T-helper 2 cell treated with Interferon-gamma antibody and Interleukin-4, amounts not matched to agents 5 μg/mL and 100 μg/mL, for 36 hours (primary cell): ENCODE measurements around the gene INVS.
"Not testable (repeated sequence)": the region's sequence is repeated elsewhere in the genome, so short reads cannot be mapped to it uniquely, and the experiment has no call there.

ENCODE experiments used
- DNase-seq: peaks from one replicate; pipeline ENCODE4 v3.0.0; 2021; ENCODE audit warnings: low spot score
- H3K27ac Mint-ChIP-seq: one replicate; pipeline ENCODE4 v1.8.0; 2021; ENCODE audit warnings: mild to moderate bottlenecking, mixed read lengths
- H3K27me3 Mint-ChIP-seq: one replicate; pipeline ENCODE4 v1.8.0; 2021; ENCODE audit warnings: low read depth, mixed read lengths
- H3K36me3 Mint-ChIP-seq: one replicate; pipeline ENCODE4 v1.8.0; 2021; ENCODE audit warnings: low read depth, mixed read lengths
- H3K4me1 Mint-ChIP-seq: one replicate; pipeline ENCODE4 v1.8.0; 2021; ENCODE audit warnings: low read depth, mixed read lengths
- H3K4me3 Mint-ChIP-seq: one replicate; pipeline ENCODE4 v1.8.0; 2022; ENCODE audit warnings: mild to moderate bottlenecking, moderate library complexity, mixed read lengths
- H3K9me3 Mint-ChIP-seq: one replicate; pipeline ENCODE4 v1.8.0; 2021; ENCODE audit warnings: mixed read lengths

INVS gene

GRCh38 chr9:100098887-100099721 lies at the start of gene INVS, which contains the start of gene ERP44:
TSS of gene INVS (plus strand) at chr9:100099243. CDS start at chr9:100104522, 5,279 bp downstream.
TSS of gene ERP44 (minus strand) at chr9:100099000. CDS start at chr9:100098840, 160 bp downstream.
- Mint-ChIP-seq H3K4me3 (peak within 1 kb of the TSS; percentile 100), H3K4me1 (peaks cover 28% of the 10 kb centered on the region)
- peak; percentile 98 for DNase-seq

GRCh38 chr9:100049551-100049950 lies 49.5 kb upstream of the INVS start:
- DNase-seq: no peak
- no peak overlapping the region for H3K4me3 Mint-ChIP-seq
- no peaks in the 10 kb centered on the region for H3K4me1 Mint-ChIP-seq
- H3K27me3 Mint-ChIP-seq: no peaks in the 10 kb centered on the region
- H3K9me3 Mint-ChIP-seq: no peaks in the 10 kb centered on the region
- no peak overlapping the region for H3K27ac Mint-ChIP-seq
- H3K36me3 Mint-ChIP-seq: peaks cover 29% of the 10 kb centered on the region

More at GRCh38 chr9:100098887-100099721, at the start of gene INVS, which contains the start of gene ERP44:
- Mint-ChIP-seq H3K9me3 (no peaks in the 10 kb centered on the region), H3K27ac (peak within 1 kb of the TSS; percentile 98), H3K27me3 (no peaks in the 10 kb centered on the region), H3K36me3 (peaks cover 7% of the 10 kb centered on the region)

- no peak for DNase-seq
- H3K27ac Mint-ChIP-seq: no peak overlapping the region
- no peak overlapping the region for H3K4me3 Mint-ChIP-seq
- no peaks in the 10 kb centered on the region for H3K27me3 Mint-ChIP-seq
- H3K36me3 Mint-ChIP-seq: peaks cover 20% of the 10 kb centered on the region
- H3K9me3 Mint-ChIP-seq: no peaks in the 10 kb centered on the region
- no peaks in the 10 kb centered on the region for H3K4me1 Mint-ChIP-seq
Observed at GRCh38 chr9:100052375-100052774, 46.7 kb upstream of the INVS start.

GRCh38 chr9:100056561-100056960 lies 42.5 kb upstream of the INVS start:
- peaks cover 17% of the 10 kb centered on the region for H3K36me3 Mint-ChIP-seq
- H3K27me3 Mint-ChIP-seq: no peaks in the 10 kb centered on the region
- H3K4me1 Mint-ChIP-seq: peaks cover 3% of the 10 kb centered on the region
- DNase-seq: no peak
- no peaks in the 10 kb centered on the region for H3K9me3 Mint-ChIP-seq
- H3K27ac Mint-ChIP-seq: no peak overlapping the region
- no peak overlapping the region for H3K4me3 Mint-ChIP-seq

GRCh38 chr9:100057624-100058023 lies 41.4 kb upstream of the INVS start:
- H3K27ac Mint-ChIP-seq: no peak overlapping the region
- no peak for DNase-seq
- no peaks in the 10 kb centered on the region for H3K9me3 Mint-ChIP-seq
- H3K27me3 Mint-ChIP-seq: no peaks in the 10 kb centered on the region
- H3K36me3 Mint-ChIP-seq: peaks cover 13% of the 10 kb centered on the region
- H3K4me3 Mint-ChIP-seq: no peak overlapping the region
- peaks cover 3% of the 10 kb centered on the region for H3K4me1 Mint-ChIP-seq

GRCh38 chr9:100058699-100059579 lies 40.1 kb upstream of the INVS start:
- Mint-ChIP-seq H3K36me3 (peaks cover 13% of the 10 kb centered on the region), H3K9me3 (no peaks in the 10 kb centered on the region), H3K4me3 (no peak overlapping the region), H3K27ac (no peak overlapping the region), H3K27me3 (no peaks in the 10 kb centered on the region), H3K4me1 (peaks cover 3% of the 10 kb centered on the region)
- DNase-seq: no peak

GRCh38 chr9:100062683-100063082 lies 36.4 kb upstream of the INVS start:
- H3K4me3 Mint-ChIP-seq, H3K9me3 Mint-ChIP-seq, H3K27me3 Mint-ChIP-seq, H3K4me1 Mint-ChIP-seq, DNase-seq, H3K27ac Mint-ChIP-seq: not testable (repeated sequence)
- peaks cover 14% of the 10 kb centered on the region for H3K36me3 Mint-ChIP-seq

- Mint-ChIP-seq H3K4me3 (no peak overlapping the region), H3K27me3 (no peaks in the 10 kb centered on the region), H3K36me3 (peaks cover 14% of the 10 kb centered on the region), H3K4me1 (peaks cover 10% of the 10 kb centered on the region), H3K9me3 (no peaks in the 10 kb centered on the region), H3K27ac (no peak overlapping the region)
- DNase-seq: no peak
Observed at GRCh38 chr9:100063185-100063584, 35.9 kb upstream of the INVS start.

GRCh38 chr9:100064872-100065581 lies 34.0 kb upstream of the INVS start:
- H3K9me3 Mint-ChIP-seq: no peaks in the 10 kb centered on the region
- DNase-seq: no peak
- no peak overlapping the region for H3K27ac Mint-ChIP-seq
- no peak overlapping the region for H3K4me3 Mint-ChIP-seq
- H3K36me3 Mint-ChIP-seq: peaks cover 10% of the 10 kb centered on the region
- peaks cover 6% of the 10 kb centered on the region for H3K4me1 Mint-ChIP-seq
- no peaks in the 10 kb centered on the region for H3K27me3 Mint-ChIP-seq

- Mint-ChIP-seq H3K4me1 (peaks cover 10% of the 10 kb centered on the region), H3K36me3 (peaks cover 9% of the 10 kb centered on the region), H3K9me3 (no peaks in the 10 kb centered on the region), H3K27ac (no peak overlapping the region), H3K27me3 (no peaks in the 10 kb centered on the region), H3K4me3 (no peak overlapping the region)
- no peak for DNase-seq
Observed at GRCh38 chr9:100066539-100066938, 32.5 kb upstream of the INVS start.

GRCh38 chr9:100067990-100068389 lies 31.1 kb upstream of the INVS start:
- H3K27ac Mint-ChIP-seq, H3K27me3 Mint-ChIP-seq, H3K36me3 Mint-ChIP-seq, DNase-seq, H3K9me3 Mint-ChIP-seq, H3K4me3 Mint-ChIP-seq: not testable (repeated sequence)
- peaks cover 13% of the 10 kb centered on the region for H3K4me1 Mint-ChIP-seq

- not testable (repeated sequence) for H3K27ac Mint-ChIP-seq, H3K27me3 Mint-ChIP-seq, H3K4me3 Mint-ChIP-seq, H3K36me3 Mint-ChIP-seq, H3K9me3 Mint-ChIP-seq, DNase-seq
- peaks cover 15% of the 10 kb centered on the region for H3K4me1 Mint-ChIP-seq
Observed at GRCh38 chr9:100069068-100069467, 30.0 kb upstream of the INVS start.

GRCh38 chr9:100070104-100071041 lies 28.7 kb upstream of the INVS start:
- no peak overlapping the region for H3K27ac Mint-ChIP-seq
- H3K36me3 Mint-ChIP-seq: peaks cover 9% of the 10 kb centered on the region
- H3K4me1 Mint-ChIP-seq: peaks cover 15% of the 10 kb centered on the region
- no peaks in the 10 kb centered on the region for H3K27me3 Mint-ChIP-seq
- H3K4me3 Mint-ChIP-seq: no peak overlapping the region
- H3K9me3 Mint-ChIP-seq: no peaks in the 10 kb centered on the region
- DNase-seq: no peak
